ENCODE data around the gene ABCB10.
"Not testable (repeated sequence)": the region's sequence is repeated elsewhere in the genome, so short reads cannot be mapped to it uniquely, and the experiment has no call there.

- TF ChIP-seq, protein P1, sequence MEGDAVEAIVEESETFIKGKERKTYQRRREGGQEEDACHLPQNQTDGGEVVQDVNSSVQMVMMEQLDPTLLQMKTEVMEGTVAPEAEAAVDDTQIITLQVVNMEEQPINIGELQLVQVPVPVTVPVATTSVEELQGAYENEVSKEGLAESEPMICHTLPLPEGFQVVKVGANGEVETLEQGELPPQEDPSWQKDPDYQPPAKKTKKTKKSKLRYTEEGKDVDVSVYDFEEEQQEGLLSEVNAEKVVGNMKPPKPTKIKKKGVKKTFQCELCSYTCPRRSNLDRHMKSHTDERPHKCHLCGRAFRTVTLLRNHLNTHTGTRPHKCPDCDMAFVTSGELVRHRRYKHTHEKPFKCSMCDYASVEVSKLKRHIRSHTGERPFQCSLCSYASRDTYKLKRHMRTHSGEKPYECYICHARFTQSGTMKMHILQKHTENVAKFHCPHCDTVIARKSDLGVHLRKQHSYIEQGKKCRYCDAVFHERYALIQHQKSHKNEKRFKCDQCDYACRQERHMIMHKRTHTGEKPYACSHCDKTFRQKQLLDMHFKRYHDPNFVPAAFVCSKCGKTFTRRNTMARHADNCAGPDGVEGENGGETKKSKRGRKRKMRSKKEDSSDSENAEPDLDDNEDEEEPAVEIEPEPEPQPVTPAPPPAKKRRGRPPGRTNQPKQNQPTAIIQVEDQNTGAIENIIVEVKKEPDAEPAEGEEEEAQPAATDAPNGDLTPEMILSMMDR (conservative IDR thresholded peaks at IDR 0.05 in 1 of 2, IDR thresholded peaks at IDR 0.05 in 1 of 2; ENCODE audit: extremely low read depth in 1 of 2, insufficient read depth in 1 of 2, low read depth in 1 of 2, low read length in 2 of 2): not testable (repeated sequence)
- TF ChIP-seq EZH2 (IDR thresholded peaks at IDR 0.05; ENCODE audit: borderline replicate concordance, low read length): not testable (repeated sequence)
Observed at GRCh38 chr1:229560124-229560523, 1.6 kb upstream of the ABCB10 start.
